PC-3 (cell line): Measurements from ENCODE around the gene PELI2. TPM values are rescaled to one million over a fixed set of nuclear protein-coding genes. Genes with fewer than 3 reads are reported as not detected.

Experiments used
- ATAC-seq: fragments of 200-7000 bp; cut with Tn5 transposase; 2 replicates; pipeline ENCODE4 v1.9.1; 2020; ENCODE audit warnings: mild to moderate bottlenecking, moderate library complexity
- BruUV-seq: library from RNA; stranded (reverse); fragments of 400-500 nt; replicated peaks from 2 replicates; lab custom pipeline; 2021; lab: Mats Ljungman, UMichigan
- CTCF ChIA-PET: fragments of 300-600 bp; sonication (Branson Sonifier 250); formaldehyde crosslinking; loops from one replicate; lab custom pipeline; 2022; ENCODE audit warnings: antibody characterized with exemption; lab: Charles Lee
- POLR2A ChIA-PET: fragments of 300-600 bp; sonication (Branson Sonifier 250); formaldehyde crosslinking; loops from one replicate; lab custom pipeline; 2022; ENCODE audit warnings: antibody characterized with exemption; ENCODE audit not compliant: unreplicated experiment; lab: Charles Lee
- DNase-seq: peaks from one replicate; pipeline ENCODE4 v3.0.0-alpha.2; 2015
- H2AFZ ChIP-seq: fragments of 300-600 bp; sonication (generic); 2 replicates; pipeline ENCODE4 v1.6.0; 2016; ENCODE audit warnings: antibody characterized with exemption, low read length
- H3F3A ChIP-seq: fragments of 300-600 bp; sonication (generic); one replicate; pipeline ENCODE4 v1.6.0; 2017; ENCODE audit warnings: antibody characterized with exemption, low read length, control low read depth, mild to moderate bottlenecking; ENCODE audit not compliant: unreplicated experiment
- H3K27ac ChIP-seq: fragments of 300-600 bp; sonication (generic); 2 replicates; pipeline ENCODE4 v1.5.1; 2016; ENCODE audit warnings: mild to moderate bottlenecking, low read length
- H3K27me3 ChIP-seq: fragments of 300-600 bp; sonication (generic); 2 replicates; pipeline ENCODE4 v1.6.1; 2016; ENCODE audit warnings: low read length, mixed read lengths
- H3K36me3 ChIP-seq: fragments of 300-600 bp; sonication (generic); 2 replicates; pipeline ENCODE4 v1.6.1; 2016; ENCODE audit warnings: low read depth, mixed run types, low read length, mixed read lengths
- H3K4me1 ChIP-seq: fragments of 300-600 bp; sonication (generic); 2 replicates; pipeline ENCODE4 v1.5.1; 2016; ENCODE audit warnings: low read length; ENCODE audit not compliant: insufficient read depth
- H3K4me2 ChIP-seq: fragments of 300-600 bp; sonication (generic); 2 replicates; pipeline ENCODE4 v1.6.0; 2016; ENCODE audit warnings: low read length
- H3K4me3 ChIP-seq: fragments of 300-600 bp; sonication (generic); 2 replicates; pipeline ENCODE4 v1.5.1; 2016; ENCODE audit warnings: mild to moderate bottlenecking, low read length, mixed read lengths
- H3K79me2 ChIP-seq: fragments of 300-600 bp; sonication (generic); 2 replicates; pipeline ENCODE4 v1.6.1; 2017; ENCODE audit warnings: low read length, mixed read lengths
- H3K9ac ChIP-seq: fragments of 300-600 bp; sonication (generic); 2 replicates; pipeline ENCODE4 v1.6.0; 2016; ENCODE audit warnings: mild to moderate bottlenecking, low read length
- H3K9me2 ChIP-seq: fragments of 300-600 bp; sonication (generic); replicated peaks from 2 replicates; pipeline ENCODE4 v1.6.1; 2016; ENCODE audit warnings: mixed run types, low read length, mixed read lengths
- H3K9me3 ChIP-seq: fragments of 300-600 bp; sonication (generic); 2 replicates; pipeline ENCODE4 v1.6.1; 2016; ENCODE audit warnings: low read length, mixed read lengths
- H4K20me1 ChIP-seq: fragments of 300-600 bp; sonication (generic); 2 replicates; pipeline ENCODE4 v1.6.1; 2016; ENCODE audit warnings: low read length, mixed read lengths
- EZH2 ChIP-seq: fragments of 300-600 bp; sonication (generic); IDR thresholded peaks from one replicate; pipeline ENCODE4 v1.6.1; 2017; ENCODE audit warnings: antibody characterized with exemption, mild to moderate bottlenecking, low read length; ENCODE audit not compliant: unreplicated experiment
- EZH2phosphoT487 ChIP-seq: fragments of 300-600 bp; sonication (generic); IDR thresholded peaks from 2 replicates; pipeline ENCODE4 v1.6.1; 2018; ENCODE audit warnings: mild to moderate bottlenecking, antibody characterized with exemption, low read length, borderline replicate concordance
- intact Hi-C: fragments of 100-400 bp; cut with micrococcal nuclease; formaldehyde crosslinking; loops from 2 replicates; pipeline ENCODE4 v1.9.0; 2023
- total RNA-seq: library from RNA; depleted of rRNA; stranded (reverse); fragments of >200 nt; gene quantifications from 2 replicates; pipeline ENCODE4 v1.2.3, GENCODE V29; 2014
- TF ChIP-seq, protein P1 (sequence below): fragments of 300-600 bp; sonication (generic); conservative IDR thresholded peaks from 2 replicates; pipeline ENCODE4 v1.5.1; 2017; ENCODE audit warnings: antibody characterized with exemption, low read depth, mild to moderate bottlenecking, low read length

The PELI2 gene
- total RNA-seq, 1 experiment from 2014 or later = 0.11 TPM

- POLR2A ChIA-PET = no interaction called here
- BruUV-seq = no TSS peak
- intact Hi-C loops = no loop called here
- Histone ChIP-seq H3K9me3 (no peaks in the 10 kb centered on the region), H3K4me2 (no peak overlapping the region), H3K4me1 (0 out of 2 replicates have a peak, but pooled peaks cover 3% of the 10 kb centered on the region), H2AFZ (no peak overlapping the region), H3K4me3 (no peak overlapping the region), H3K27me3 (peaks cover 36% of the 10 kb centered on the region; the same call in 1 of the 2 replicates), H4K20me1 (no peaks in the 10 kb centered on the region), H3K36me3 (no peaks in the 10 kb centered on the region), H3K9ac (no peak overlapping the region), H3K79me2 (no peaks in the 10 kb centered on the region), H3K9me2 (no peaks in the 10 kb centered on the region), H3K27ac (no peak overlapping the region), H3F3A (no peaks in the 10 kb centered on the region)
- no peak for DNase-seq
- ATAC-seq = no peak
- CTCF ChIA-PET = no interaction called here
- TF ChIP-seq, protein P1, sequence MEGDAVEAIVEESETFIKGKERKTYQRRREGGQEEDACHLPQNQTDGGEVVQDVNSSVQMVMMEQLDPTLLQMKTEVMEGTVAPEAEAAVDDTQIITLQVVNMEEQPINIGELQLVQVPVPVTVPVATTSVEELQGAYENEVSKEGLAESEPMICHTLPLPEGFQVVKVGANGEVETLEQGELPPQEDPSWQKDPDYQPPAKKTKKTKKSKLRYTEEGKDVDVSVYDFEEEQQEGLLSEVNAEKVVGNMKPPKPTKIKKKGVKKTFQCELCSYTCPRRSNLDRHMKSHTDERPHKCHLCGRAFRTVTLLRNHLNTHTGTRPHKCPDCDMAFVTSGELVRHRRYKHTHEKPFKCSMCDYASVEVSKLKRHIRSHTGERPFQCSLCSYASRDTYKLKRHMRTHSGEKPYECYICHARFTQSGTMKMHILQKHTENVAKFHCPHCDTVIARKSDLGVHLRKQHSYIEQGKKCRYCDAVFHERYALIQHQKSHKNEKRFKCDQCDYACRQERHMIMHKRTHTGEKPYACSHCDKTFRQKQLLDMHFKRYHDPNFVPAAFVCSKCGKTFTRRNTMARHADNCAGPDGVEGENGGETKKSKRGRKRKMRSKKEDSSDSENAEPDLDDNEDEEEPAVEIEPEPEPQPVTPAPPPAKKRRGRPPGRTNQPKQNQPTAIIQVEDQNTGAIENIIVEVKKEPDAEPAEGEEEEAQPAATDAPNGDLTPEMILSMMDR = no peak
- TF ChIP-seq EZH2 (no peak), EZH2phosphoT487 (no peak)
Observed at GRCh38 chr14:56276108-56276507, 157.9 kb downstream of the PELI2 start.

- H3K36me3 ChIP-seq = no peaks in the 10 kb centered on the region
- DNase-seq = no peak
- intact Hi-C loops = no loop called here
- no peaks in the 10 kb centered on the region for H3F3A ChIP-seq
- H3K4me2 ChIP-seq = no peak overlapping the region
- H2AFZ ChIP-seq = no peak overlapping the region
- no peaks in the 10 kb centered on the region for H3K9me3 ChIP-seq
- no peaks in the 10 kb centered on the region for H4K20me1 ChIP-seq
- no peak overlapping the region for H3K4me3 ChIP-seq
- no peaks in the 10 kb centered on the region for H3K79me2 ChIP-seq
- CTCF ChIA-PET = interaction anchor here (0.6 kb wide), 1 partner anchor 16 kb away, joined by 3 read pairs; no protein-coding TSS in a partner anchor
- POLR2A ChIA-PET = no interaction called here
- no peak for TF ChIP-seq EZH2phosphoT487
- no peak for TF ChIP-seq EZH2
- TF ChIP-seq, protein P1 = no peak
- H3K27me3 ChIP-seq = peaks cover 33% of the 10 kb centered on the region
- no peak overlapping the region for H3K9ac ChIP-seq
- no peak overlapping the region for H3K27ac ChIP-seq
- BruUV-seq = no TSS peak
- no peaks in the 10 kb centered on the region for H3K9me2 ChIP-seq
- ATAC-seq = no peak
- H3K4me1 ChIP-seq = no peaks in the 10 kb centered on the region
Observed at GRCh38 chr14:56278383-56278782, 160.2 kb downstream of the PELI2 start.

GRCh38 chr14:56280843-56281242 lies 162.6 kb downstream of the PELI2 start:
- DNase-seq (peak; percentile 46), ATAC-seq (peak; percentile 45; the same call in 1 of the 2 replicates)
- no peaks in the 10 kb centered on the region for H3F3A ChIP-seq
- no peak overlapping the region for H3K4me3 ChIP-seq
- no peak overlapping the region for H3K27ac ChIP-seq
- H4K20me1 ChIP-seq = no peaks in the 10 kb centered on the region
- CTCF ChIA-PET = no interaction called here
- no peaks in the 10 kb centered on the region for H3K9me2 ChIP-seq
- POLR2A ChIA-PET = no interaction called here
- no peaks in the 10 kb centered on the region for H3K9me3 ChIP-seq
- intact Hi-C loops = loop anchor here (2.0 kb wide), 1 partner anchor 574 kb away; no protein-coding TSS in a partner anchor
- H3K36me3 ChIP-seq = no peaks in the 10 kb centered on the region
- TF ChIP-seq, protein P1 = peak; percentile 49
- TF ChIP-seq EZH2 = no peak
- TF ChIP-seq EZH2phosphoT487 = no peak
- no TSS peak for BruUV-seq
- no peaks in the 10 kb centered on the region for H3K79me2 ChIP-seq
- H3K4me2 ChIP-seq = no peak overlapping the region
- no peaks in the 10 kb centered on the region for H3K4me1 ChIP-seq
- no peak overlapping the region for H2AFZ ChIP-seq
- H3K27me3 ChIP-seq = peaks cover 47% of the 10 kb centered on the region
- H3K9ac ChIP-seq = no peak overlapping the region
